BLaER1 (cell line): Measurements from ENCODE around the gene ATP1B4.
A peak's percentile ranks its signal among the peaks of the same experiment; 100 is the strongest.

Experiments used
- H3K27ac ChIP-seq: shearing (Covaris generic); formaldehyde crosslinking; 2 replicates; pipeline ENCODE4 v1.8.1; 2022
- H3K27me3 ChIP-seq: shearing (Covaris generic); formaldehyde crosslinking; 2 replicates; pipeline ENCODE4 v1.8.1; 2022
- H3K36me3 ChIP-seq: shearing (Covaris generic); formaldehyde crosslinking; 2 replicates; pipeline ENCODE4 v1.8.1; 2022
- H3K4me1 ChIP-seq: shearing (Covaris generic); formaldehyde crosslinking; 2 replicates; pipeline ENCODE4 v1.8.1; 2022
- H3K4me2 ChIP-seq: shearing (Covaris generic); formaldehyde crosslinking; 2 replicates; pipeline ENCODE4 v1.8.1; 2022
- H3K4me3 ChIP-seq: shearing (Covaris generic); formaldehyde crosslinking; 2 replicates; pipeline ENCODE4 v1.8.1; 2022
- H3K9ac ChIP-seq: shearing (Covaris generic); formaldehyde crosslinking; 2 replicates; pipeline ENCODE4 v1.8.1; 2022
- H3K9me3 ChIP-seq: shearing (Covaris generic); formaldehyde crosslinking; 2 replicates; pipeline ENCODE4 v1.8.1; 2022
- H4K20me1 ChIP-seq: shearing (Covaris generic); formaldehyde crosslinking; 2 replicates; pipeline ENCODE4 v1.8.1; 2022
- Cebpa-rat ChIP-seq: shearing (Covaris generic); IDR thresholded peaks from 2 replicates; pipeline ENCODE4 v1.8.1; 2022

The ATP1B4 gene

DNA sequence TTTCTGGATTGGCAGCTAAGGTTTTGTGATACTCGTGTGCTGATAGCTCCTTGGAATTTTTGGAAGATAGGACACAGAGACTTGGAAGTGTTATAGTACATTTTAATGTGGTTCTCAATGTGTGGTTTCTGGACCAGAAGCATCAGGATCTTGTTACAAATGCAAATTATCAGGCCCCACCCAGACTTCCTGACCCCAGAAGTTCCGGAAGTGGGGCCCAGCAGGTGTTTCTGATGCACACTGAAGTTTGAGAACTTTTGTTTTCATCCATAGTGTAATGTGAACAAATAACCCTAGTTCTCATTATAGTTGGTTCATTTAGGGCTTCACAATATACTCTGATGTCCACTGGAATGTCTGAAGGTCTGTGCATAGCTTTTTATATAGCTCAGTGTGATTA, 57.6 kb downstream of the ATP1B4 start:
- Histone ChIP-seq H4K20me1 (no peaks in the 10 kb centered on the region), H3K4me2 (peak overlapping the region; percentile 42), H3K9ac (no peak overlapping the region), H3K27ac (no peak overlapping the region), H3K4me1 (peaks cover 12% of the 10 kb centered on the region), H3K9me3 (0 out of 2 replicates have a peak, but pooled peaks cover 4% of the 10 kb centered on the region), H3K27me3 (no peaks in the 10 kb centered on the region), H3K4me3 (no peak overlapping the region), H3K36me3 (no peaks in the 10 kb centered on the region)
- TF ChIP-seq Cebpa-rat: no peak

GRCh38 chrX:120426599-120426998, 64.7 kb downstream of the ATP1B4 start:
- TF ChIP-seq Cebpa-rat: no peak
- H4K20me1 ChIP-seq: no peaks in the 10 kb centered on the region
- H3K4me1 ChIP-seq: peaks cover 12% of the 10 kb centered on the region
- H3K9ac ChIP-seq: no peak overlapping the region
- no peak overlapping the region for H3K4me2 ChIP-seq
- no peak overlapping the region for H3K27ac ChIP-seq
- no peak overlapping the region for H3K4me3 ChIP-seq
- no peaks in the 10 kb centered on the region for H3K9me3 ChIP-seq
- no peaks in the 10 kb centered on the region for H3K36me3 ChIP-seq
- no peaks in the 10 kb centered on the region for H3K27me3 ChIP-seq

GRCh38 chrX:120428309-120428708, 66.4 kb downstream of the ATP1B4 start:
- H4K20me1 ChIP-seq: no peaks in the 10 kb centered on the region
- H3K27me3 ChIP-seq: no peaks in the 10 kb centered on the region
- no peak overlapping the region for H3K4me3 ChIP-seq
- no peaks in the 10 kb centered on the region for H3K36me3 ChIP-seq
- H3K27ac ChIP-seq: no peak overlapping the region
- TF ChIP-seq Cebpa-rat: no peak
- peaks cover 12% of the 10 kb centered on the region for H3K4me1 ChIP-seq
- H3K9ac ChIP-seq: no peak overlapping the region
- no peak overlapping the region for H3K4me2 ChIP-seq
- H3K9me3 ChIP-seq: no peaks in the 10 kb centered on the region

- H4K20me1 ChIP-seq: no peaks in the 10 kb centered on the region
- H3K9me3 ChIP-seq: no peaks in the 10 kb centered on the region
- H3K27me3 ChIP-seq: no peaks in the 10 kb centered on the region
- H3K9ac ChIP-seq: no peak overlapping the region
- H3K4me3 ChIP-seq: no peak overlapping the region
- no peak overlapping the region for H3K27ac ChIP-seq
- TF ChIP-seq Cebpa-rat: no peak
- H3K36me3 ChIP-seq: no peaks in the 10 kb centered on the region
- peak overlapping the region; percentile 16 for H3K4me2 ChIP-seq
- H3K4me1 ChIP-seq: peaks cover 18% of the 10 kb centered on the region
These were observed 68.1 kb downstream of the ATP1B4 start for GRCh38 chrX:120429776-120430540.
